ENCODE data around the gene REXO1. TPM values are rescaled to one million over a fixed set of nuclear protein-coding genes. Genes with fewer than 3 reads are reported as not detected.

REXO1 gene
- total RNA-seq, 1 experiment from 2014 or later, result 52.2 TPM

DNA sequence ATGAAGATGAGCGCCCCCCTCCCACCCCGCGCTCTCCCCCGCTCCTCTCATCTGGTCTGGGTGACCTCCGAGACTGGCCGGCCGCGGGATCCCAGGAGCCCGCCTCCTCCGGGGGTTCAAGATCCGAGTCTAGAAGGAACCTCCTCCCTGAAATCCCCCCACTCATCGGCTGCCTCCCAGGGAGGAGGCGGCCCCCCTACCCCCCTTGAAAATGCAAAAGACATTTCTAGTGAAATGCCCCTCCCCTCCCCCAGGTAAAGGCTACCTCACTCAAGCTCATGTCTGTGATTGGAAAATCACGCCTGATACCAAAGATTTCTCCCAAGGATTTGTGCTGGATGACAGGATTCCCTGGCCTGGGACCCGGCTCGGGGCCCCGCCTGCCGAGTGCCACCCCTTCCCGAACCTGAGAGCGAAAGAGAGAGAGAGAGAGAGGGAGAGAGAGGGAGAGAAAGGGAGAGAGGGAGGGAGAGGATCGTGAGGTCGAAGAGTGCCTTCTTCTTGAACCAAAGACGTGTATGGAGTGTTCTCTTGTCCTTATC is 71.6 kb downstream of the REXO1 start:
- Histone ChIP-seq H3K4me1 (ENCODE audit: control insufficient read depth in 1 of 2, insufficient read depth in 2 of 2, low read length in 2 of 2) (peaks cover 18 to 33% of the 10 kb centered on the region in 2 experiments), H3K4me2 (ENCODE audit: low read length) (no peak overlapping the region), H3K9ac (ENCODE audit: low read length) (no peak overlapping the region), H3K79me2 (ENCODE audit: insufficient read depth, low read length) (no peaks in the 10 kb centered on the region), H4K20me1 (ENCODE audit: insufficient read depth) (no peaks in the 10 kb centered on the region), H3K4me3 (replicated peaks in 1 of 2; ENCODE audit: low read depth in 1 of 2, low read length in 2 of 2) (no peak overlapping the region), H3K36me3 (ENCODE audit: control insufficient read depth in 1 of 2, insufficient read depth in 2 of 2, low read length in 2 of 2) (no peaks in the 10 kb centered on the region), H3K27ac (ENCODE audit: low read depth, low read length) (no peak overlapping the region), H2AFZ (ENCODE audit: low read depth, low read length, poor library complexity, severe bottlenecking) (no peak overlapping the region), H3K9me2 (ENCODE audit: insufficient read depth) (no peaks in the 10 kb centered on the region), H3K27me3 (ENCODE audit: insufficient read depth, low read length) (no peaks in the 10 kb centered on the region), H3K9me3 (ENCODE audit: control insufficient read depth in 1 of 2, insufficient read depth in 1 of 2, low read depth in 1 of 2, low read length in 2 of 2) (peaks cover 0 to 4% of the 10 kb centered on the region in 2 experiments; a peak in 1 of 4 replicates)
- RAD21 ChIA-PET (ENCODE audit: low non-redundant PET in 1 of 2, low total read pairs in 2 of 2, uncharacterized antibody in 2 of 2, unreplicated experiment in 2 of 2), result no interaction called here
- intact Hi-C loops (cut with micrococcal nuclease), result no loop called here
- ATAC-seq (no peak), DNase-seq (ENCODE audit: low read depth, low spot score) (no peak)
- TF ChIP-seq ZFX (IDR thresholded peaks at IDR 0.05) (no peak), SIN3A (IDR thresholded peaks at IDR 0.05; ENCODE audit: low read depth) (no peak), YY1 (IDR thresholded peaks at IDR 0.05; ENCODE audit: extremely low read depth, insufficient replicate concordance, low read depth, low read length) (no peak), CBX3 (IDR thresholded peaks at IDR 0.05; ENCODE audit: low read depth) (no peak), JUND (IDR thresholded peaks at IDR 0.05) (no peak), SRF (IDR thresholded peaks at IDR 0.05; ENCODE audit: low read depth) (no peak), POLR2AphosphoS5 (IDR thresholded peaks at IDR 0.05; ENCODE audit: low read depth, low read length) (no peak; the same call in 1 of the 2 replicates)
- TF ChIP-seq, protein P1, sequence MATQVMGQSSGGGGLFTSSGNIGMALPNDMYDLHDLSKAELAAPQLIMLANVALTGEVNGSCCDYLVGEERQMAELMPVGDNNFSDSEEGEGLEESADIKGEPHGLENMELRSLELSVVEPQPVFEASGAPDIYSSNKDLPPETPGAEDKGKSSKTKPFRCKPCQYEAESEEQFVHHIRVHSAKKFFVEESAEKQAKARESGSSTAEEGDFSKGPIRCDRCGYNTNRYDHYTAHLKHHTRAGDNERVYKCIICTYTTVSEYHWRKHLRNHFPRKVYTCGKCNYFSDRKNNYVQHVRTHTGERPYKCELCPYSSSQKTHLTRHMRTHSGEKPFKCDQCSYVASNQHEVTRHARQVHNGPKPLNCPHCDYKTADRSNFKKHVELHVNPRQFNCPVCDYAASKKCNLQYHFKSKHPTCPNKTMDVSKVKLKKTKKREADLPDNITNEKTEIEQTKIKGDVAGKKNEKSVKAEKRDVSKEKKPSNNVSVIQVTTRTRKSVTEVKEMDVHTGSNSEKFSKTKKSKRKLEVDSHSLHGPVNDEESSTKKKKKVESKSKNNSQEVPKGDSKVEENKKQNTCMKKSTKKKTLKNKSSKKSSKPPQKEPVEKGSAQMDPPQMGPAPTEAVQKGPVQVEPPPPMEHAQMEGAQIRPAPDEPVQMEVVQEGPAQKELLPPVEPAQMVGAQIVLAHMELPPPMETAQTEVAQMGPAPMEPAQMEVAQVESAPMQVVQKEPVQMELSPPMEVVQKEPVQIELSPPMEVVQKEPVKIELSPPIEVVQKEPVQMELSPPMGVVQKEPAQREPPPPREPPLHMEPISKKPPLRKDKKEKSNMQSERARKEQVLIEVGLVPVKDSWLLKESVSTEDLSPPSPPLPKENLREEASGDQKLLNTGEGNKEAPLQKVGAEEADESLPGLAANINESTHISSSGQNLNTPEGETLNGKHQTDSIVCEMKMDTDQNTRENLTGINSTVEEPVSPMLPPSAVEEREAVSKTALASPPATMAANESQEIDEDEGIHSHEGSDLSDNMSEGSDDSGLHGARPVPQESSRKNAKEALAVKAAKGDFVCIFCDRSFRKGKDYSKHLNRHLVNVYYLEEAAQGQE (IDR thresholded peaks at IDR 0.05; ENCODE audit: low read depth), result no peak
- CTCF ChIA-PET, result no interaction called here
- POLR2A ChIA-PET, result no interaction called here
- no TSS peak for BruUV-seq (replicated peaks)
